Omental fat pad (tissue), 4 donors: ENCODE measurements around the gene OMP. TPM values are rescaled to one million over a fixed set of nuclear protein-coding genes. Genes with fewer than 3 reads are reported as not detected.

Experiments used
- ATAC-seq: fragments of 150-250 bp; one replicate; pipeline ENCODE4 v1.9.1; 2016; ENCODE audit warnings: mild to moderate bottlenecking, moderate library complexity; ENCODE audit not compliant: low FRiP score
- DNase-seq: peaks from one replicate; pipeline ENCODE4 v3.0.0-alpha.2; 2019; ENCODE audit warnings: low spot score
- total RNA-seq, 4 donors: library from RNA; depleted of rRNA; stranded (reverse); fragments of >200 nt; gene quantifications; one replicate each; pipeline ENCODE4 v1.1.0, GENCODE V29; 2016
- TF ChIP-seq, protein P1 (sequence below), 3 donors: fragments of 450-650 bp; IDR thresholded peaks; one replicate each; pipeline ENCODE4 v1.5.1; 2016 to 2017; ENCODE audit warnings: antibody characterized with exemption in 3 of 3, mild to moderate bottlenecking in 3 of 3, moderate library complexity in 2 of 3

OMP gene
- total RNA-seq, 4 donors from 2014 or later = not detected

DNA sequence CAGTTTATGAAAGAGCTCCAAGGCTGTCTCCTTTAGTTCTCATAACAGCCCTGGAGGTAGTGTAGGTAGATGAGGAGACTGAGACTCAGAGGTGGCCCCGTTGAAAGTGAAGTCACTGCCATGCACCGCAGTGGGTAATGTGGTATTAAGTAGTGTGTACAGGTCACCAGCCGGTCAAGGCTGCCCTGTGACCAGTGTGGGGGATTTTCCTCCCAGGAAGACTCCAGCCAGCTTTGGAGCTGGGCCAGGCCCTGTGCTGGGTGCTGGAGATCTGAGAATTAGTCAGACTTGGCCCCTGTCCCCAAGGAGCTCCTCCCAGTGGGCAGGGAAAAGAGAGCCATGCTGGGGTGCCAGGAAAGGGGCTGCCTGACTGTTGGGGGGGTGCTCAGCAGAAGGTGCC, 5.3 kb downstream of the OMP start:
- TF ChIP-seq, protein P1, sequence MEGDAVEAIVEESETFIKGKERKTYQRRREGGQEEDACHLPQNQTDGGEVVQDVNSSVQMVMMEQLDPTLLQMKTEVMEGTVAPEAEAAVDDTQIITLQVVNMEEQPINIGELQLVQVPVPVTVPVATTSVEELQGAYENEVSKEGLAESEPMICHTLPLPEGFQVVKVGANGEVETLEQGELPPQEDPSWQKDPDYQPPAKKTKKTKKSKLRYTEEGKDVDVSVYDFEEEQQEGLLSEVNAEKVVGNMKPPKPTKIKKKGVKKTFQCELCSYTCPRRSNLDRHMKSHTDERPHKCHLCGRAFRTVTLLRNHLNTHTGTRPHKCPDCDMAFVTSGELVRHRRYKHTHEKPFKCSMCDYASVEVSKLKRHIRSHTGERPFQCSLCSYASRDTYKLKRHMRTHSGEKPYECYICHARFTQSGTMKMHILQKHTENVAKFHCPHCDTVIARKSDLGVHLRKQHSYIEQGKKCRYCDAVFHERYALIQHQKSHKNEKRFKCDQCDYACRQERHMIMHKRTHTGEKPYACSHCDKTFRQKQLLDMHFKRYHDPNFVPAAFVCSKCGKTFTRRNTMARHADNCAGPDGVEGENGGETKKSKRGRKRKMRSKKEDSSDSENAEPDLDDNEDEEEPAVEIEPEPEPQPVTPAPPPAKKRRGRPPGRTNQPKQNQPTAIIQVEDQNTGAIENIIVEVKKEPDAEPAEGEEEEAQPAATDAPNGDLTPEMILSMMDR (IDR thresholded peaks at IDR 0.05) = no peak
- no peak for DNase-seq

DNA sequence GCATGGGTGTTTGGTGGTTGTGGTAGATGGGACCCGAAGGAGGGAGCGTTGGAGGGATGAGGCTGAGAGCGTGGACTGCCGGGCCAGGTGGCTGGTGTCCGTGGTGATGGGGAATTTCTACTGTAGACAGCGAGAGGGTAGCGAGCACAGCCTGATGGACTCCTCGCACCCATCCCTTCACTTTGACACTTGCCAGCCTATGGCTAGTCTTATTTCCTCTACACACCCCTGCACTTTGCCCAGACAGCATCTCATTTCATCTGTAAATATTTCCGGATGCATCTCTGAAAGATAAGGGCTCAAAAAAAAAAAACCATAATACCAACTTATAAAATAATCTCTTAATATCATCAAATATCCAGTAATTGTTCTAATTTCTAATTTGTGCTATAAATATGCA, 5.8 kb downstream of the OMP start:
- DNase-seq (no peak), ATAC-seq (no peak)
- TF ChIP-seq, protein P1 (IDR thresholded peaks at IDR 0.05) = no peak

More for the DNA sequence above, 5.3 kb downstream of the OMP start:
- ATAC-seq = no peak

DNA sequence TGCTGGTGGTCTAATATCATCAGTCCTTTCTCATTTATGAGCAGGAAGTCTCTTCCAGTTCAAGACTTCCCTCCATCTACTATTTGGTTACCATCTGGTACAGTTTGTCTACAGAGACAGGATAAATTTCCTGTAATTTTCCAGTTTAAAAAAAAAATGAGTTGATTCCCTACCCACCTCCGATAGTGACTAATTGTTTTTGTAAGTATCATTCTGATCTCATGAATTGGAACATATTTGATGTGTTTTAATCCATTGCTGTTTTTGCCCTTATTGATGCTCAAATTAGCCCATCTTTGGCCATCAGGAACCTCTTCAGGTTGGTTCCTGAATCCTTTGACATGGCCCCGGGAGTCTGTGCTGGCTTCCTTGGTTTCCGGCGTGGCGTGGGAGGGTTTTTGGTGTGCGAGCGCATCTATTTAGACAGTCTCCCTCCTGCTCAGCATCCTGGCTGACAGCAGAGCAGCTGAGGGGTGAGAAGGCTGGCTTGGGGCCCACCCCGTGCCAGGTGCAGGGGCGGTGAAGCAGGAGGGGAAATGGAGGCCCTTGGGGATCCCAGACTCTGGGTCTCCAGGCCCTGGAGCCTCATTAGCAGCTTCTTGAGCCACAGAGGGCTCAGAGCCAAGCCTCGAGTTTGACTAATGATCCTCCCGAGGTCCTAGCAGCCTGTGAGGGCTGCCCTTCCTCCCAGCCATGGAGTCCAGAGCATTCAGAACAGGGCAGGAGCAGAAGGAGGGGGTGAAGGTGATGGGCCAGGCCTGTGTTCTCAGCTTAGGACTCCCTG, 6.8 kb downstream of the OMP start:
- TF ChIP-seq, protein P1 (IDR thresholded peaks at IDR 0.05) = no peak
- ATAC-seq (no peak), DNase-seq (no peak)

GRCh38 chr11:77110836-77111235, 8.2 kb downstream of the OMP start:
- DNase-seq = no peak
- ATAC-seq = no peak
- TF ChIP-seq, protein P1 (IDR thresholded peaks at IDR 0.05) = no peak

GRCh38 chr11:77111277-77111676, 8.6 kb downstream of the OMP start:
- TF ChIP-seq, protein P1 (IDR thresholded peaks at IDR 0.05) = no peak
- ATAC-seq (no peak), DNase-seq (no peak)

- TF ChIP-seq, protein P1 (IDR thresholded peaks at IDR 0.05) = no peak
- DNase-seq = no peak
- ATAC-seq = no peak
Measured at GRCh38 chr11:77111946-77112345, 9.3 kb downstream of the OMP start.
